ENCODE results near the gene TSC2.

DNA sequence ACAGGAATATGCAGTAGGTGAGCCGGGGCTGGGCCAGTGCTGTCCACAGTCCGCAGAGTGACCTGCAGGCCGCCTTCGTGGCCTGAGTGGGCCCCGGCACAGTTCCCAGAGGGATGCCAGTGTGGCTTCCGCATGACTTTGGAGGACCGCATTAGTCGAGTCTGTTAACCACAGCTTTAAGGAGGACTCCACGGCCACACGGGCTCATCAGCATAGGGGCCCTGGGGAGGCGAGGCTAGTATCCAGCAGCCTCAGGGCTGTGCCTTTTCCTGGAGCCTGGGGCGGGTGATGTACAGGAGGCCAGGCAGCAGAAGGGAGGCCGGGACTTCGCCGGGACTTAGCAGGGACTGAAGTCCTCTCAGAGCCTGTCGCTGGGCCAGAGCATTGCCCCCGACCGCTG, 13.2 kb downstream of the TSC2 start:
- TF ChIP-seq POLR2A (IDR thresholded peaks at IDR 0.05) (no peak), POLR2AphosphoS5 (IDR thresholded peaks at IDR 0.05) (no peak)
- TF ChIP-seq, protein P1, sequence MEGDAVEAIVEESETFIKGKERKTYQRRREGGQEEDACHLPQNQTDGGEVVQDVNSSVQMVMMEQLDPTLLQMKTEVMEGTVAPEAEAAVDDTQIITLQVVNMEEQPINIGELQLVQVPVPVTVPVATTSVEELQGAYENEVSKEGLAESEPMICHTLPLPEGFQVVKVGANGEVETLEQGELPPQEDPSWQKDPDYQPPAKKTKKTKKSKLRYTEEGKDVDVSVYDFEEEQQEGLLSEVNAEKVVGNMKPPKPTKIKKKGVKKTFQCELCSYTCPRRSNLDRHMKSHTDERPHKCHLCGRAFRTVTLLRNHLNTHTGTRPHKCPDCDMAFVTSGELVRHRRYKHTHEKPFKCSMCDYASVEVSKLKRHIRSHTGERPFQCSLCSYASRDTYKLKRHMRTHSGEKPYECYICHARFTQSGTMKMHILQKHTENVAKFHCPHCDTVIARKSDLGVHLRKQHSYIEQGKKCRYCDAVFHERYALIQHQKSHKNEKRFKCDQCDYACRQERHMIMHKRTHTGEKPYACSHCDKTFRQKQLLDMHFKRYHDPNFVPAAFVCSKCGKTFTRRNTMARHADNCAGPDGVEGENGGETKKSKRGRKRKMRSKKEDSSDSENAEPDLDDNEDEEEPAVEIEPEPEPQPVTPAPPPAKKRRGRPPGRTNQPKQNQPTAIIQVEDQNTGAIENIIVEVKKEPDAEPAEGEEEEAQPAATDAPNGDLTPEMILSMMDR (IDR thresholded peaks at IDR 0.05), result no peak
